GM19324 (cell line): ENCODE measurements around the gene NDUFAB1.
A peak's percentile ranks its signal among the peaks of the same experiment; 100 is the strongest.
"Not testable (repeated sequence)": the region's sequence is repeated elsewhere in the genome, so short reads cannot be mapped to it uniquely, and the experiment has no call there.

Source experiments
- ATAC-seq: cut with Tn5 transposase; IDR thresholded peaks from one replicate; pipeline ENCODE4 v1.9.1; 2021; ENCODE audit warnings: mild to moderate bottlenecking, moderate library complexity; ENCODE audit not compliant: unreplicated experiment, low FRiP score

Gene NDUFAB1

GRCh38 chr16:23584186-23585076, 11.7 kb downstream of the NDUFAB1 start:
- no peak for ATAC-seq

DNA sequence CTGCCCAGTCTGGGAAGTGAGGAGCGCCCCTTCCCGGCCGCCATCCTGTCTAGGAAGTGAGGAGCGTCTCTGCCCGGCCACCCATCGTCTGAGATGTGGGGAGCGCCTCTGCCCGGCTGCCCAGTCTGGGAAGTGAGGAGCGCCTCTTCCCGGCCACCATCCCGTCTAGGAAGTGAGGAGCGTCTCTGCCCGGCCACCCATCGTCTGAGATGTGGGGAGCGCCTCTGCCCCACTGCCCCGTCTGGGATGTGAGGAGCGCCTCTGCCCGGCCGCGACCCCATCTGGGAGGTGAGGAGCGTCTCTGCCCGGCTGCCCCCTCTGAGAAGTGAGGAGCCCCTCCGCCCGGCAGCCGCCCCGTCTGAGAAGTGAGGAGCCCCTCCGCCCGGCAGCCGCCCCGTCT, 12.8 kb downstream of the NDUFAB1 start:
- not testable (repeated sequence) for ATAC-seq

DNA sequence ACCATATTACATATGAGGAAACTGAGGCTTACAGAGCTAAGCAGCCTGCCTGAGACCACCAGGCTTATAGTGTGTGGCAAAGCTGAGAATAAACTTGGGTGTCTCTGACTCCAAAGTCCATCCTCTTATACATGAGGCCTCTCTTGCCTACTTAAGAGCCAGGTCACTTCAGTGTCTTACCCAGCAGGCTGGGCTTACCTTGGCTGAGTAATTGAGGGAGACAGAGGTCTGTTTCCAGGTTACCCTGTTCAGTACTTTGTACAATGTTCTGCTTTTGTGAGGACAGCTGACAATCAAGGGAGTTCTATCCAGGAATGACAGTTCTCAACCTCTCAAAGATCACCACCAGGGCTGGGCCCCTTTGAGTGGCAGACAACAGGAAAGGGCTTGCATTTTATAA, 14.4 kb downstream of the NDUFAB1 start:
- ATAC-seq, result no peak

GRCh38 chr16:23580391-23580790, 15.7 kb downstream of the NDUFAB1 start:
- ATAC-seq, result no peak

GRCh38 chr16:23579371-23579770, 16.7 kb downstream of the NDUFAB1 start:
- ATAC-seq, result no peak

DNA sequence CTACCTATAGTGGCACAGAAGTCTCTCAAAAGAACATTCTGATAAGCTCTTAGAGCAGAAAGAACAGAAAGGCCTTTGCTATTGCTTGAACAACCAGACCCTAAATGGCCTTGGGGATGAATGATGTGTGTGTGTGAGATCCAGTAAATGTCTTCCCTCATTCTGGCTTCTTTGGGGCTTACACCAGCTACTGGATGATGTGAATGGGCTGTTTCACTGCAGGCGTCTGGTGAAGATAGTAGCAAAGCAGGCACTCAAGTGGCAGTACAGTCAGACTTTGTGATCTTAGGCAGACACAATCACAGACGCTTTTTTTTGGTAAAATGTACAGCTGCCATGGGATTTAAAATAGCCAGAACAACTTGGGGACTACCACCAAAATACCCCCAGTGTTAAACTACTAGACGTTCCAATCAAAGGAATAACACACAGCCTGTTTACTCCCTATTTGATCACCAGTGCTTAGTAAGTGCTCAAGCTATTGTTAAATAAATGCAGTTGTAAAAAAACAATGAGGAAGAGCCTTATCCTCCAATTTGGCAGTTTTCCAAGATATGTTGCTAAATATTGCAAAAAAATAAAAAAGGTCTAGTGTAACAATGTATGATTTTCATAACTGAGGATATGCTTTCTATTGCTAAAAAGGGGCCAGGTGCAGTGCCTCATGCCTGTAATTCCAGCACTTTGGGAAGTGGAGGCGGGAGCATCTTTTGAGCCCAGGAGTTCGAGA, 17.9 kb downstream of the NDUFAB1 start:
- no peak for ATAC-seq

- no peak for ATAC-seq
Observed at GRCh38 chr16:23577493-23577892, 18.6 kb downstream of the NDUFAB1 start.

DNA sequence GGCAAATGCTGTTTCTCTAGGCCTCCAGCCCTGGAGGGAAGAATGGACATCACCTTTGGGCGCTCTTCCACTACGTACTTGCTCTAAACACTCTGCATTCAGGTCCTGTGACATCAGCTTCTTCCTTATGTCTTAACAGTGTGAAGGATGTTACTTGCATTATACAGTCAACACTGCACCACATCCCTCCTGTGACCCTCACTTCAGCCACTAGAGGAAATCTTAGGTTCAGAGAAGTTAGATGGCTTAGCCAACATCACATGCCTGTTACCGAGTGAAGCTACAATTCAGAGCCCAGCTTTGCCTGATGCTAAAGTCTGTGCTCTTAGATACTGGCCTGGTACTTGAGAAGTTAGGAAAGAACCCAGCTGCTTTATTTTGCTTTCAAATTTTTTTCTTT, 20.3 kb downstream of the NDUFAB1 start:
- no peak for ATAC-seq

DNA sequence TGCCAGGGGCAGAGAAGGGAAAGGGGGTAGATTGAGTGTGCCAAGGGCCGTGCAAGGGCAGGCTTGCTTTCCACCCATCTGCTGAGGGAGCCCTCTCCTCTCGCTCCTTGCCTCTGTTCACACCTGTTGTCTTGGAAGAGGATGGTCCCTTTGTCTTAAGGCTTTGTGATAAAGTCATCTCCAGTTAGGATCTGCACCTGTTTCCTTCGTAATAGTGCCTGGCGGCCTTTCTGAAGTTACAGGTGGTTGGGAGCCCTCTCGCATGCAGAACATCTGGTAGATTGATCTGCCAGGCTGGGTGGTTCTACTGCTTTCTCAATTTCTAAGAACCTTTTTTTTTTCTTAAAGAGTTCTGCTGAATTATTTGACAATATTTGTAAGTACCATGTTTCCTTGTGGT, 22.3 kb downstream of the NDUFAB1 start:
- no peak for ATAC-seq

DNA sequence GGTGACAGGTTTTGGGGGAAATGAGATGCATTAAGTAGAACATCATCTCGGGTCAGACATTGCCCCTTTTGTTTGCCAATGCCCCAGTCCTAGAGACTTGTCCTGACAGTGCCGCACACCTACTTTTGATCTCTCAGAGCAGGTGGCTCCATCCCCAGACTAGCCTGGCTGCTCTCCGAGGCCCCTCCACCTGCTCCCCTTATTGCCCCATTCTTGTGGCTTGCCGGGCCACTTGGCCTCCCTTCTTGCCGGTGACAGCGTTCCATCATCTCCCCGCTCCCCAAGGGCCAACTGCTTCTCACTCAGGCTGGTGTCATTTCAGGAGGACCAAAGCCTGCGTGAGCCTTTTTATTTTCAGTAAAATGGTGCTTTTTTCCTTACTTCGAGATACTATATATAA, 23.7 kb downstream of the NDUFAB1 start:
- no peak for ATAC-seq

DNA sequence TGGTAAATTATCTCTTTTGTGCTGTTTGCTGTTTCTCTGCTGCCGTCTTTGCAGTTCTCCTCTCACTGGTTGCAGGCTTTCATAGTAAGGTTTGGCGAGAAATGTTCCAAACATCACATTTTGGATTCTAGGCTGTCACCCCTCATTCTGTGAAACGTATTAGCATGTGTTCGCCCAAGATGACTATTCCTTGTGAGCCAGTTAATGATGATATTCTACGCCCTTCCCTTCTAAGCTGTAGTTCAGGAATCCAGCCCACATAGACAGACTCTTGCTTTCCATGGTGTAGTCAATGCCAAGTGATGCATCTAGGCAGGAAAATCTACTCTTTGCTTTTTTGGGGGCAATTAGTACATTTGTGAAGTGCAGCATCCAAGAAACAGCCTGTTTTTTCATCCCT, 24.2 kb downstream of the NDUFAB1 start:
- no peak for ATAC-seq

GRCh38 chr16:23570992-23571632, 25.0 kb downstream of the NDUFAB1 start:
- no peak for ATAC-seq

GRCh38 chr16:23567602-23568001, 28.5 kb downstream of the NDUFAB1 start:
- no peak for ATAC-seq

DNA sequence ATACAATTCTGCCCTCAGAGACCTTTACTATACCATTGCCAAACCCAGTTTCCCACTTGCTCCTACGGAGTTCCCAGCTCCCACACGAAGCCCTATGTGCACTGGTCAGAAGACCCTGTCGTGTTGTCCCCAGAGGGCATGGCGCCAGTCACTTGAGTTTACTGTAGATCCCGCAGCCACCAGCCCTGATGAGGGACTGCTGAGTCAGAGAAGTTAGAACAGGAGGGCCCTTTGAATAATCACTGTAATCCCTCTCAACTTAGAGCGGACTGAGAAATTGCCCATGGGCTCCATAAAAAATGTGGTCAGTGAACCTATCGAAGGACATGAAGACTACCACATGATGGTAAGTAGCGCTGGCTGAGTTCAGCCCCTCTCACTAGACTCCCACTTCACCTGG, 29.4 kb downstream of the NDUFAB1 start:
- no peak for ATAC-seq

- ATAC-seq, result no peak
Observed at GRCh38 chr16:23564575-23565363, 31.3 kb downstream of the NDUFAB1 start.

DNA sequence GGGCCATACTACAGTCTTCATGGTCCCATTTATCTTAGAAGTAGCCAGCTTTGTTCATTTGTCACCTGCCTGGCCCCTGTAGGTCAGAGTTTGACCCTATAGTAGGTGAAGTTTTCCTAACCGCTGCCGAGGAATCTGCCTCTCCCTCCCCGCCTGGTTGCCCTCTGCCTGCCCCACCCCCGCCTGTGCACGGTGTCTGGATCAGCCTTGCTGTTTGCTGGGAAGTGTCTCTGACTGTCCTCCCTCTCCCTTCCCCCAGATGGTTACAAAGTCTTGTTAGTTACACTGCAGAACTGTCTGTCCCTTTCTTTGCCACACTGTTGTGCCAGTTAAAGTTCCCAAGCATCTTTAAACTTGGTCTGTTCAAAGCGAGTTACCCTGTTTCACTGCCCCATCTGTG, 32.9 kb downstream of the NDUFAB1 start:
- ATAC-seq, result no peak

DNA sequence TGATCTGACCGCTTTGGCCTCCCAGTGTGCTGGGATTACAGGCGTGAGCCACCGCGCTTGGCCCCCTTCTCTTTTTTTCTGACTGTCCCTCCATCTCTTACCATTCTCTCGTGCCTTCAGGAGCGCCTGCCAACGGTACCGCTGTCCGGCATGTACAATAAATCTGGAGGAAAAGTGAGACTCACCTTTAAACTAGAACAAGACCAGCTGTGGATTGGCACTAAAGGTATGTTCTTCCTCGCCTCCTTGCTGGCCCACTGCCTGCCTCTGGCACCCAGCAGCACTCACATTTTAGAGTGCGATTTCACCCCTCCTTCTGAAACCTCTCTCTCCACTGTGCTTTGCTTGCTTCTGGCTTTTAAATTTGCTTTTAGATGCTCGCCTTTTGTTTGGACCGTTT, 33.6 kb downstream of the NDUFAB1 start:
- no peak for ATAC-seq

DNA sequence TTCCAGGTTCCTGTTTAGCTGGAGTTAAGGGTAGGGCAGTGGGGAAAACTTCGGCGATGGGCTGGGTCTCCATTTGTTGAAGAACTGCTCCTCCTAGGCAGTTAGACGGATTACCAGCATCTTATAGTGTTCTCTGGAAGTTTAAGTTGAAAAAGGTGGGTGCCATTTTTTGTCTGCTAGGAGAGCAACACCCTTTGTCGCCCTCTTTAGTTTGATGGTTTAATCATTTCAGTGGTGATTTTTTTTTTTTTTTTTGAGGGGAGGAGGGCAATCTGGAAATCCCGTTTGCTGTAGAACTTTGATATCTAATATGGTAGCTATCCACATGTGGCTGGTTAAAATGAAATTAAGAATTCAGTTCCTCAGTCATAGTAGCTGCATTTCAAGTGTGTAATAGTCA, 34.5 kb downstream of the NDUFAB1 start:
- ATAC-seq, result no peak

GRCh38 chr16:23557779-23558702, 38.1 kb downstream of the NDUFAB1 start:
- peak; percentile 11 for ATAC-seq
